Hematopoietic multipotent progenitor cell treated with erythropoietin and hydrocortisone succinate and interleukin-3 and kit ligand, for 8 days (in vitro differentiated cells): ENCODE data around the gene MS4A4E.
A peak's percentile ranks its signal among the peaks of the same experiment; 100 is the strongest.
"Not testable (repeated sequence)": the region's sequence is repeated elsewhere in the genome, so short reads cannot be mapped to it uniquely, and the experiment has no call there.

Experiments used
- DNase-seq: peaks from one replicate; pipeline ENCODE4 v3.0.0-alpha.2; 2015

The MS4A4E gene

DNA sequence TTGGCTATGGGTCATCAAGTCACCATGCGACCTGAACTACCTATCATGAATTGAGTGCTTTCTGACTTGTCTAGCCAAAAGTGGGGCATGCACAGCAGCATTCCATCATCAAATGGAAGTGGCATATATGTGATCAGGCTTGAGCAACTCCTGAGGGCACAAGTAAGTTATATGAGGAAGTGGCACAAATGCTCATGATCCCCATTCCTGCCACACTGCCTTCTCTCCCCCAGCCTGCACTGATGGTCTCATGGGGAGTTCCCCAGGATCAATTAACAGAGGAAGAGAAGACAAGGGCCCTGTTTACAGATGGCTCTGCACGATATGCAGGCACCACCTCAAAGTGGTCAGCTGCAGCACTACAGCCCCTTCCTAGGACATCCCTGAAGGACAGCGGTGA is 21.8 kb downstream of the MS4A4E start:
- no peak for DNase-seq

DNA sequence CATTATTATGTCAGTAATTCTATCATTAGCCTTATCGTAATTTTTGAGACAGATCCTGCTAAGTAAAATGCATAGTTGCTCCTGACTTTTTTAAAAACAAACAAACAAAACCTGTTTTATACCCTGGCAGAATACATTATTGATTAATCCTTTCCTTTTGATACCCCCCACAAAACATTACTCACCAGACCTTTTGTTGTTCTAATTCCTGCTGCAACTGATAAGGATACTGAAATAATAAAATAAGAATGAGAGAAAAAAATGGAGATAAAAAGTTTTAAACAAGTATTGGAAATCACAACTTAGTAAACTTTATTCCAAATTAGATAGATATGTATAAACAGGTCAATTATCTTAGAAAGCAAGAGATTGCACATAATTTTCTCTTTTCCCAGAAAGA is 28.6 kb downstream of the MS4A4E start:
- DNase-seq: no peak

DNA sequence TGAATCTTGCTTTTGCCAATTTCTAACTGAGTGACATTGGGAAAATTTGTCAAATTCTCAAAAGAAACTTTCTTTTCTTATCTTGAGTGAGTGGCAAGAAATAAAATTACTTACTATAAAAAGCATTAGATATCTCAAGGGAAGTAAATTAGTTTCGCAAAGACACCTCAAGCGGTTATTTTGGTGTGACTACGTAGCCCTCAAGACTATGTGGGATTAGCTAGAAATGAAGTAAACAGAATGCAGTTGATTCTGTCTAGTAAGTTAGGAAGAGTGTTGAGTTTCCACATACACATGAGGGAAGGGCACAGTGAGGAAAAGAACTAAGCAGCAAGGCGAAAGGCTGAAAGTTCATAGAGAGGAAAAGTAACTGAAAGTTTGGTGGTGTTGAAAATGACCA is 31.7 kb downstream of the MS4A4E start:
- no peak for DNase-seq

DNA sequence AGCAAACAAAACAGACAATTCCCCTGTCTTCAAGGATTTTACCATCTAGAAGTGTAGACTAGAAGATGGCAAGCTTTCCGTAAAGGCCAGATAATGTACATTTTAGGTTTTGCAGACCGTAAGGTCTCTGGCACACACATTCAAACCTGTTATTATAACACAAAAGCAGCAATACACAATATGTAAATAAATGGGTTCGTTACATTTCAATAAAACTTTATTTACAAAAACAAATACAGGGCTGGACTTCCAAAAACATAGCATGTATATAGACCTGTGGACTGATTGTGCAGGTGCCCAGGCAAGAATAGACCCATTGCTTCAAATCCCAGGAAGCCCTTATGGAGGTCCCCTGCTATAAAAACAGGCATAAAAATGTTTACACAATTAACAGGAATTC is 33.0 kb downstream of the MS4A4E start:
- DNase-seq: no peak

DNA sequence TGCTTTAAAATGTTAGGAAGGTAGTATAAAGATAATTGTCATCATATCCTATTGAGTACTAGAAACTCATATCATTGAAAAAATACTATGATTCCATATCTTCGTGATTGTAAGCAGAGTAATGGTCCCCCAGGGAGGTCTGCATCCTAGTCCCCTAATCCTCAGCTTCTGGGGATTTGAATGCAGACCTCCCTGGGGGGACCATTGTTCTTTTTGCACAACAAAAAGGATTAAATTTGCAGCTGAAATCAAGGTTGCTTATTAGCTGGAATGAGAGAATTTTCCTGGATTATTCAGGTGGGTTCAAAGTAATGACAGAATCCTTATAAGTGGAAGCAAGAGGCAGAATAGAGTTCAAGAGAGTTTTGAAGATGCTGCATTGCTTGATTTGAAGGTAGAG is 34.0 kb downstream of the MS4A4E start:
- DNase-seq: no peak

DNA sequence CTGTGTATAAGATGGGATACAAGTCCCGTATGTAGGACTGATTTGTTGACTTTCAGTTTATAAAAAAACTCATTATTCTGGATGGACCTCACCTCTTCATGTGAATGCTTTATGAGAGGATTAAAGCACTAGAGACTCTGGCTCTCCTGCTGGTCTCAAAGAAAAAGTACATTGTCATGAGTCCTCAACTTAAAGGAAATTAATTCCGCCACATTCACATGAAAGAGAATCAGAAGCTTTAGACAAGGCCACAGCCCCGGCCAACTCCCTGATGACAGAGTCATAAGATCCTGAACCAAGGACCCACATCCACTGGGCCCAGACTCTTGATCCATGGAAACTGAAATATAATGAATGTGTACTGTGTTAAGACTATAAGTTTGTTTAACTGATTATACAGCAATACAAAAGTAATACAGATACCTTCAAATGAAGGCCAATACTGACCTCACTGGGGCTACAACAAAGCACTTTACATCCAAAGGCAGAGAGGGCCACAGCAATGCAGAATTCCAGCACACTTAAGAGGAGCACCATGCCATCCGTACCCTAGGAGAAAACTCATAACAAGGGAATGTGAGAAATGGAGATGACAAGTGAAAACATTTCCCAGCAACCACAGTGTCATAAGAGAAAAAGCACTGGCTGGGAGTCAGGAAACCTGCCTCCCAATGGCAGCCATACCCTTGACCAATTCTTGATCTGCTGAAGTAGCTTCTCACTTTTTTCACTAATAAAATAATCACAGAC is 34.6 kb downstream of the MS4A4E start:
- no peak for DNase-seq

DNA sequence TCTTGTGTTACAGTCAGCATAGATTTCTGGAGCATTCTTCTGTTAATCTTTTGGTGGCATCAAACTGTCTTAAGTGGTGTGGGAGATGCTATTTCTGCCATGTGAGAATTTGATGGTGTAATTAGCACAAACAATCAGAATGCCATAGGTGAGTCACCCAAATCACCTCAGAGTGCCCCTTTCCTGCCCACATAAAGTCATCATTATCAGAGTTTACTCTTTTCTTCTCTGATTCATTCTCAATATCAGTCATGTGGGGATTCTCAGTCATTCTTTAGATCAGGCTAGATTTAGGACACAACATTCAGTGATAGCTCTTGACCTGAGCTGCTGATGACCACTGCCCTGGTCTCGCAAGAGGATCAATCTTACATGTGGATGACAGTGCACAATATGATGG is 36.3 kb downstream of the MS4A4E start:
- DNase-seq: no peak

DNA sequence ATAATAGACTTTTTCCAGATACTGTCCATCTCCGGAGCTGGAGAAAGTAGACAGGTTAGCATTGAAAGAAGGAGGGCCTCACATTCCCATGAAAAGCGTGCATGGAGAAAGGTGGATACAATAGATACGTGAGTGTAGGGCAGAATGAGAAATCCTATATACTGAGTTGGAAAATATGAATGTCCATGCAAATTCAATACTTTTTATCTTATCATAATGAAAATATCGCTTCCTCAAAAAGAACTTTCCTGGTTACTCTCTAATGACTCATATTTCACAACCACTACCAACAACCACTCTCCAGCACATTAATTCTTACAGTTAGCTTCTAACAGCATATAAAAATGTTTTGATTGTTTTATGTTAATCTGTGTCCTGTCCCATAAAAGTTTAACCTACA is 38.0 kb downstream of the MS4A4E start:
- DNase-seq: no peak

DNA sequence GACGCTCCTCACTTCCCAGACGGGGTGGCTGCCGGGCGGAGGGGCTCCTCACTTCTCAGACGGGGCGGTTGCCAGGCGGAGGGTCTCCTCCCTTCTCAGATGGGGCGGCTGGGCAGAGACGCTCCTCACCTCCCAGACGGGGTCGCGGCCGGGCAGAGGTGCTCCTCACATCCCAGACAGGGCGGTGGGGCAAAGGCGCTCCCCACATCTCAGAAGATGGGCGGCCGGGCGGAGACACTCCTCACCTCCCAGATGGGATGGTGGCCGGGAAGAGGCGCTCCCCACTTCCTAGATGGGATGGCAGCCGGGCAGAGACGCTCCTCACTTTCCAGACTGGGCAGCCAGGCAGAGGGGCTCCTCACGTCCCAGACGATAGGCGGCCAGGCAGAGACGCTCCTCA is 41.6 kb downstream of the MS4A4E start:
- not testable (repeated sequence) for DNase-seq

DNA sequence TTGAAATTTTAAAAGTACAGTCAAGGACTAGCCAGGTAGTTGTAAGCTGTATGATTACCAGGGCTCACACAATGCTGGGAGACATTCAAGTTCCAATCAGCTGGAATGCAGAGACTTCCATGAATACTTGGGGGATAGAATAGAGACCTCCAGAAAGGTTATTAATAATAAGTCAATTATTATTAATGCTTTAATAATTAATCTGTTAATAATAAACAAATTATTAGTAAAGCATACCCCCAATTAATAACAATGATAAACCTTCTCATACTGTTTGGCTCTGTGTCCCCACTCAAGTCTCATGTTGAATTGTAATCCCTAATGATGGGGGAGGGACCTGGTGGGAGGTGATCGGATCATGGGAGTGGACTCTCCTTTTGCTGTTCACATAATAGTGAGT is 45.5 kb downstream of the MS4A4E start:
- no peak for DNase-seq

DNA sequence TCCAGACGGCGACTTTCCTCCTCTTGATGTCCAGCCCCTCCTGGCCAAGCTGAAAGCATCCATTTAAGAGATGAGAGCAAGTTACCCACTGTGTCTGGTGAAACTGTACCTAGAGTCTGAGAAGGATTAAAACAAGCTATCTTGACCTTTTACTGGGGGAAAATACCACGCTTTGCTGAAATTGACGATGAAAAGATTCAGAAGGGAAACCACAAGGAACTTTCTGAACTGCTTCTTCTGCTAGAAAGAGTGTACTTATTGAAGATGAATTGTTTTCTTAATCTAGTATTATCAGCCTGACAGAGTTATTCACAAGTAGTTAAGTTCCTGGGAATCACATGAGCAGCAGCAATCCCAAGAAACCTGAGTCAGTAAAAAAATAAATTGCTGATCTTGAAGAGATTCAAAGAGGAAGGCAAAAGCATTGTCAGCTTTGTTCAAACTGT is 47.0 kb downstream of the MS4A4E start:
- DNase-seq: no peak

DNA sequence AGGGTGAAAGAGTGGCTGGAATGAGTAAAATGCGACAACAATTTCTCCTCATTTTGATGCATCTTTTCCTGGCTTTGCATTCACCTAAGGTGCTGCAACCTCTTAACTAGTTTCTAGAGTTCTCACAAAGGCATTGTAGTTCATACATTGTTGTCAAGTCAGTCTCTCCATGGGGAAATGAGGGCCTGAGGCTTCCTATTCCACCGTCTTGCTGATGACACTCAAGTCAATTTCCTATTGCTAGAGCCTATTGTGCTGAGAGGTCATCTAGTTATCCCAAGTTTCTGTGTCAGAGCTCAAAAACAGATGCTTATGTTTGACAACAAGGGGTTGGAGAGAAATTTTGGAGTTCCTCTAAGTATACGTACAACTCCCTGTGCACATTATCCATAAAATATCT is 48.4 kb downstream of the MS4A4E start:
- no peak for DNase-seq

DNA sequence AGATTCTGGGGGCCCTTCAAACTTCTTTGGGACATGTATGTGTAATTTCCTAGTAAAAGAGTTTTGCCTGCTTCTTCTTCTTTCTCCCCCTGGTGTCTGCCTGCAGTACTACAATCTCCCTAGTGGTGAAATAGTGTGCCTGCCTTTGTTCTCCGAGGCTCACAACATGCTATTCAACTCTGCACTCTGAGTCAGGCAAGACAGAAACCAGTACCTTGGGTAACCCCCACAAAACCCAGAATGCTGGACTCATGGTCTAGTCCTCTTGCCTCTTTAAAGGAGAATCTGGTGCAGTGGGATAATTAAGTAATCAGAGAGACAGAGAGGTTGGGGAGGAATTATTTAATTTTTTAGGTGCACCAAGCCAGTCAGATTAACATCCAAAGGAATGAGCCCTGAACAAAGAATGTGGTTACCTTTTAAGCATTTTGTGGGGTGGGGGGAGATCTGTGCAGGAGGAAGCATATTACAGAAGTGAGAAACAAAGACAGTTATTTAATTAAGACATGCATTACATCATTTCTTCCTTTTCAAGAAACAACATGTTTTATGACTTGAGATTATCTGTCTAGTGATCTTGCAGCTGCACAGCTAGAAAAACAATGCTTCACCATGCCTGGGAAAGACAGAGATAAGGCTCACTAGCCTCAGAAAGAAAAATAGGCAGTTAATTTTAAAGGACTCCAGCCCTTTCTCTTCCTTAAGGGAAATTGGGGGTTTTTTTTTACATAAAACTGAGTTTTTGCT is 49.1 kb downstream of the MS4A4E start:
- DNase-seq: peak; percentile 88

DNA sequence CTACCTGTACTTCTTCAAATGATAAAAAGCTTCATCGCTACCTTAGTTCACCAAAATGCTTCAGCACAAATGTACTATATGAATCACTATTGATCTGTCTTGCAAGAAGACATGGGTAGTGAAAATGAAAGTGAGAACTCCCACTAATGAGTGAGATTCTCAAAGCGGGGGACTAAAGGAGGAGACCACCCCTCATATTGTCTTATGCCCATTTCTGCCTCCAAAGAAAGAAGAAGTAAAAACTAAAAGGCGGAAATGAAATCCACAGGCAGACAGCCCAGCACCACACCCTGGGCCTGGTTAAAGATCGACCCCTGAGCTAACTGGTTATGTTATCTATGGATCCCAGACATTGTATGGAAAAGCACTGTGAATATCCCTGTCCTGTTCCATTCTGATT is 50.4 kb downstream of the MS4A4E start:
- not testable (repeated sequence) for DNase-seq

DNA sequence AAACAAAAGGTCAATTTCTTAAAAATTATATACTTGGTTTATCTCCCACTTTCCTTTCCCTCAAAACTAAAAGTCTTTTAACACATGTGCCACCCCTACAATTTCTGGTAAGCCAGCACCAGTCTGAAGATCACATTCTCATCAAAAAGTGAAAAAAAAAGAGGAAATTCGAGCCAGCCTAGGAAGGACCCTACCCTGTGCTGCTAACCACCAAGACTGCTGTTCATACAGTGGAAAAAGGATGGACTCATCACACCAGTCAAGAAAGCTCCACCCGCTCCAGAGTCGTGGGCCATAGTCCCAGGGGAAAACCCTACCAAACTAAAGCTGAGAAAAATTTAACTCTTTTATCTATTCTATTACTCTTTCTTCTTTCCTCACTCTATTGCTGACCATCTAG is 54.5 kb downstream of the MS4A4E start:
- not testable (repeated sequence) for DNase-seq

DNA sequence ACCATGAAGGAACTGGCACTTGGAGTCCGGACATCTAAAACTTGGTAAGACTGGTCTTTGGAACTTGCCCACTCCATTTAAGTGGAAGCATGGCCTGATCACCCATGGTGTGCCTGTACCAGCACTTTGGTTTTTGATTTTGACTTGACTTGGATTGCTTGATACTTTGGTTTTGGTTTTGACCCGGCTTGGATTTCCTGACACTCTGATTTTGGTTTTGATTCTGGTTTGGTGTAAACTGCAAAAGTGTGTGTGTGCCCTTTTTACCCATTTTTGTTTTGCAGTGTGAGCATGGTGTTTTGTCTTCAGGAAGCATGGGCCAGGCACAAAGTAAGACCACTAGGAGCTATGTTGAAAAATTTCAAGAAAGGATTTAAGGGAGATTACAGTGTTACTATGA is 56.8 kb downstream of the MS4A4E start:
- DNase-seq: not testable (repeated sequence)

DNA sequence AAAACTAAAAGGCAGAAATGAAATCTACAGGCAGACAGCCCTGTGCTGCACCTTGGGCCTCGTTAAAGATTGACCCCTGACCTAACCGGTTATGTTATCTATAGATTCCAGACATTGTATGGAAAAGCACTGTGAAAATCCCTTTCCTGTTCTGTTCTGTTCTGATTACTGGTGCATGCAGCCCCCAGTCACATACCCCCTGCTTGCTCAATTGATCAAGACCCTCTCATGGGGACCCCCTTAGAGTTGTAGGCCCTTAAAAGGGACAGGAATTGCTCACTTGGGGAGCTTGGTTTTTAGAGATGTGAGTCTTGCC is 57.5 kb downstream of the MS4A4E start:
- not testable (repeated sequence) for DNase-seq

DNA sequence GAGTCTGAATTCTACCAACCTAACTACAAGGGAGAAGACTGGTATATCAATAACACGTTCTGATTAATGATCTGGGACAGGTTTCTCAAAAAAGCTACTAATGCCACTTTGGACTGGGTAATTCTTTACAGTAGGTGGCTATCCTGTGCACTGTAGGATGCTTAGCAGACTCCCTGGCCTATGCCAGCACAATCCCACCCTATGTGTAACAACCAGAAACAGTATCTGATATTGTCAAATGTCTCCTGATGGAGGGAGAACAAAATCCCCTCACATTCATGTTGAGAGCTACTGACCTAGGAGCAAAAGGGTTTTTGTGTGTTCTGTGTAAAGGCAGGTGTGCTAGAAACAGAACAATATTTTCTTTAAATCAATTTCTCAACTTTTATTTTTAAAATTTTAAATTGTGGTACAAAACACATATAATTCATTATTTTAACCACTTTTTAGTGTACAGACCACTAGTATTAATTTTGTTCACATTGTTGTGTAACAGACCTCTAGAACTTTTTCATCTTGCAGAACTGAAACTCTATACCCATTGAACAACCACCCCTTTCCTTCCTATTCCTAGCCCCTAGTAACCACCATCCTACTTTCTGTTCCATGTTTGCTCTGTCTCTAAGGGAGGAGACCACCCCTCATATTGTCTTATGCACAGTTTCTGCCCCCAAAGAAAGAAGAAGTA is 58.0 kb downstream of the MS4A4E start:
- DNase-seq: no peak

DNA sequence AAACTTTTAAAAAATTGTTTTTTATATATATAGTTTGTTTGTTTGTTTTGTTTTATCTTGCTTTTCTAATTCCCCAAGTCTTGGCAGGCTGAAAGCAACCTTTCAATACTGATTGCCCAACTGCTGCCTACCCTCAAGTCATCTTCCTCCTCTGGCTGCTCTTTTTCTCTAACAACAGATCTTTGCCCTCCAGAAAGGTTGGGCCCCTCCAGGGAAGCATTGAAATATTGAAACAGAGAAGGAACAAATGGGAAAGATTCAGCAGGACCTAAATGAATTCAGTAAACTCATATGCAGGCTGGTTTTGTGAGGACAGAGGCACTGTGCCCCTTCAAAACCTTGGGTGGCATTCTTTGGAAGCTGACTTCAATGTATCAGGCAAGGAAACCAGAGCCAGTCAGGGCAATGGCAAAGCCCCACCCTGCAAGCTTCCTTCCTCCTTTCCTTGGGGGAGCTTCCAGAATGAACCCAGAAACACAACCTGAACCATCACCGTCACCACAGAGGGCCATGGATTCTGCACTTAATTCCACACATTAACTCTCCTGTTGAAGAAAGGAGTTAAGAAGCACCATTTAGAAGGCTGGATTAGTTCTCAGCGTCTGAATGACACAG is 59.2 kb downstream of the MS4A4E start:
- no peak for DNase-seq

DNA sequence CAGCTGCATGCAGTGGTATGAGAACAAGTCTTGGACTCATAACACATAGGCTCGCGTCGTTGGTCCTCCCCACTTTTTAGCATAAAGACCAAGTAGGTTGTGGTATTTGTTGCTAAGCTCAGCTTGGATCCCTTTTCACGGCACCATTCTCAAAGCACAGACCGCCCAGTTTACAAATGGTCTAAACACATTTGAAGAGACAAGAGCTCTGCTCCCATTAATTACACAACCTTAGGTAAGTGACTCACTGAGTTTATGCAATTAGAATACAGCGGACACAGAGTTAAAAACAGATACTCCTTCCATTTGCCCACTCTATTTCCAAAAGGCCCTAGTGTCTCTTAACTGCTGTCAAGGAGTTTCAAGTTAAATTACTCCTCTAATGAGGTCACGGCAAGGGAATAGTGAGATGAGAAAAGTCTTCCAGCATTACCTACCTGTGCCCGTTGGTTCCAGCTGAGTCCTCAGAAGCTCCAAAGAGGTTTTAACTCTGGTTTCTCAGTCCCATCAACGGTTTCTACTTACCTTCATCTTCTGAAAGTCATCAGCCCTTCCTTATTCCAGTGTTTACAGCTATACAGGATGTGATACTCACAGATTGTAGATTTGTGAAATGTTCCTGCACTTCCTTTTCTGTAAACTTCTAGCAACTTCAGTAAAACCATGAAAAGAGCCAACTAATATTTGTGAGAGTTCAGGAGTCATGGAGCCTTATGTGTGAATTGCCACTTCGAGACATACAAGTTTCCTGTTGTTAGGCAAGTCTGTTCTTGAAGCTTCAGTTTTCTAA is 60.2 kb downstream of the MS4A4E start, which contains the start of gene MS4A6A:
MS4A6A (minus strand) TSS at position 543 of the 790 bp plus-strand sequence. CDS start 1,356 bp downstream, outside the sequence.
- no peak for DNase-seq

DNA sequence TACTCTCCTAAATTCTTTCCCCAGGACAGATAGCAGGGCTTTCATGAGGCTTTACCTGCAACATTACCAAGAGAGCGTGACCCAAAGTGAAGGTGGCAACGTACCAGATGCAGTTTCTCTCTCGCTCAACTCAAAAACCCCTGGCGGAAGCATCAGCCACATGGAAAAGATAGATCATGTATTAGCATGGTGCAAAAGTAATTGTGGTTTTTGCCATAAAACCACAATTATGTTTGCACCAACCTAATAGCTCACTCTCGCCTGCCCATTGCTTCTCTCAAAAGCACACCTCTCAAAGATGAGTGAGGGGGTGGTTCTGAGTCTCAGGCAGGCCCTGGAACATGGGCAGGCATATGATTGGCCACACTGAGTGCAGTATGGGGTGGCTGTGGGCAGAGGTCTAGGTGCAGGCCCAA is 67.1 kb downstream of the MS4A4E start:
- no peak for DNase-seq

DNA sequence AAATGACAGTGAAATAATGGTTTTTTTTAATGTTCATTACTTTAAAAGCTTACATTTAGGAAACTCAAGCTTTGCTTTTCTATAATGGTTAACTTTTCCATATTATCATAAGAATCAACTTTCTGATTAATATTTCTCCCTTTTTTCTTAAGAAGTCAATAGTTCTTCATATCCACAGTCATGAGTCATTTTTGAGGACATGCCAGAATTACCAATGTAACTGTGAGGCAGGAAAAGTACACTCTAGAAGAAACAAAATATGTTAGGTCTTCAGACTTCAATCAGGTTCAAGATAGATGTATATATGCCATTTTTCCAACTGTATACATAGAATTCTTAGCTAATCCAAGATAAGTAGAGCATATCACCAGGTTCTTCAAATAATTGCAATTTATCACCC is 70.9 kb downstream of the MS4A4E start:
- DNase-seq: no peak

DNA sequence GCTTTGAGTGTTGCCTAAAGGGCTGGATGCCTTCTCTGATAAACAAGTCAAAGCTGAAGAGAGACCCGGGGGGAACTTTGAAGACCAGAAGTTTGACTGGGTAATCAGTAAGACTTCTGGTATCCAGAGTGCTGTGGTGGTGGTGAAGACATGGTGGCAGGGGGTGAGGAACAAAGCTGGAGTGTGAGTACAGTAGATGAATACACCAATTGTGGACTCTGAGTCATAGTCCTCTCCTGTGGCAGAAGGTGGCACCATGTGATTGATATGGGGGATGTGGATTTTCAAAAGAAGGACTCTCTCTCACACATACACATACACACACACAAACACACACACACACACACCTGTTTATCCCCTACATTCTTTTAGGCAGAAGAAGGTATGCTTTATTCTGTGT is 72.4 kb downstream of the MS4A4E start:
- DNase-seq: no peak
